GM10266 (cell line): Measurements from ENCODE around the gene ALG12.

Experiments
- DNase-seq: peaks from one replicate; pipeline ENCODE4 v3.0.0; 2012; ENCODE audit errors: extremely low spot score
- CTCF ChIP-seq: IDR thresholded peaks from 2 replicates; pipeline ENCODE4 v1.5.1; 2012; ENCODE audit warnings: mild to moderate bottlenecking, low read depth; ENCODE audit not compliant: control insufficient read depth, insufficient read depth; ENCODE audit errors: missing control alignments

The ALG12 gene

DNA sequence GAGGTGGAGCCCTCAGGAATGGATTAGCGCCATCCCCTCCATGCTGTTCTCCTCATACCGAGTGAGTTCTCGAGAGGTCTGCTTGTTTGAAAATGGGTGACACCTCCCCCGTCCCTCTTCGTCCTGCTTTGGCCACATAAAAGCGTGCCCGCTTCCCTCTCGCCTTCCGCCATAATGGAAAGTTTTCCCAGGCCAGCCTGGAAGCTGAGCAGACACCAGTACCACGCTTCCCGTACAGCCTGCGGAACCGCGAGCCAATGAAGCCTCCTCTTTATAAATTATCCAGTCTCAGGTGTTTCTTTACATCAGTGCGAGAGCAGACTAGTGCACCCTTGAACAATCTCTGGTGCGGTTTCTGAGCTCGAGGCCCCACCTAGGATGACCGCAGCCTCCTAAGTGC lies 12.8 kb downstream of the ALG12 start:
- no peak for DNase-seq
- TF ChIP-seq CTCF: no peak

- no peak for DNase-seq
- no peak for TF ChIP-seq CTCF
Measured at GRCh38 chr22:49904040-49904369, 14.2 kb downstream of the ALG12 start.

DNA sequence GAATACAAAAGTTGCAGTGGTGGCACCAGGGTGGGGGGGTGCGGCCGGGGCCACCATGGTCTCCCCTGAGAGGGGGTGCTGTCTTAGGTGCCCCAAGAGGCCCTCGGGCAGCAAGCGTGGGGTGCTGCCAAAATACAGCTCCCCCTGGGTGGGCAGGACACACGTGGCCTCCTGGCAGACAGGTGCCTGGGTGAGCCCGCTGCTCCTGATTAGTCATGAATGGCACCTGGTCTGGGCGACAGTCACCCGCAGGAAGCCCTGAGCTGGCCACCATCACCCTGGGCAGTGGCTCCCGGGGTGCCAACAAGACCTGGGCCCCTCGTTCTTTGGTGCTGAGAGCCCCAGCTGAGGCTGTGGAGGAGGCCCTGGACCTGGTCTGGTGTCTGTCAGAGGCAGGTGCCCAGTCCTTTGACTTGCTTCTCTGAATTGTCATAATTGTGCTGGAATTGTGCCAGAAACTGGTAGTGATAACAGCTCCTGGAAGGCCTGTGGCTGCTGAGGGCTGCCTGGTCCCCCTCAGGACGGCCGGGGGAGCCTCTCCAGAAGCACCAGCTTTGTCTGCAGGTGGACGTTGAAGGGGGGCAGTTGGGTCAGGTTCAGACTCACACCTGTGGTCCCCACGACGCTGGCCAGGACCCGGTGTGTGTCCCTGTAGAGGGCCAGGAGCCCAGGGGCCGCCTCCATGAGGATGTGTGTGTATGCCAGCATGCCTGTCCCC lies 14.8 kb downstream of the ALG12 start:
- TF ChIP-seq CTCF: no peak
- no peak for DNase-seq

GRCh38 chr22:49901457-49901856 lies 16.8 kb downstream of the ALG12 start:
- TF ChIP-seq CTCF: no peak

GRCh38 chr22:49900441-49901230 lies 17.6 kb downstream of the ALG12 start:
- DNase-seq: no peak
- TF ChIP-seq CTCF: no peak

More at GRCh38 chr22:49901457-49901856, 16.8 kb downstream of the ALG12 start:
- DNase-seq: no peak

- DNase-seq: no peak
- no peak for TF ChIP-seq CTCF
Measured at GRCh38 chr22:49899530-49899929, 18.7 kb downstream of the ALG12 start.
